Astrocyte (in vitro differentiated cells and primary cell): ENCODE results near the gene APEX1.

ENCODE experiments used
- EZH2 ChIP-seq: IDR thresholded peaks from 2 replicates; pipeline ENCODE4 v1.6.1; 2012; ENCODE audit warnings: mild to moderate bottlenecking, low read length, inconsistent platforms; ENCODE audit not compliant: insufficient read depth
- TF ChIP-seq, protein P1 (sequence below): IDR thresholded peaks from 2 replicates; pipeline ENCODE4 v1.5.1; 2011; ENCODE audit warnings: low read depth, mild to moderate bottlenecking, inconsistent platforms, low read length, moderate library complexity; ENCODE audit not compliant: insufficient read depth

DNA sequence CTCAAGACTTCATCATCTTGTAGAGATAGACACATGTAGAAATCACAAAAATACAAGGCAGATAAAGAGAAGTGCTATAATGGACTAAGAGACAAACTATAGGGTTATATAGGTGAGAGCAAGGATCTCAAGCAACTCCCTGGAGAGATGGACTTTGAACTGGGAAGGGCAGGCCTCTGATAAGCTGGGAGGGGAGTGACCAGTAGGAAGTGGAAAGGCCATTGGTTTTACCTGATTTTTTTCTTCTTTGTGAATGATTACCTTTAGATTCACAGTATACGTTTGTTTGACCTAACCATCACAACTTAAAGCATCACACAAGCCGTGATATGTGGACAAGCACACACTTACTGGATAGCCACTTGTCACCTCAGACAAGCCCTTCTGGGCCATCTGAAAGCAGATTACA is 36.5 kb upstream of the APEX1 start:
- TF ChIP-seq, protein P1, sequence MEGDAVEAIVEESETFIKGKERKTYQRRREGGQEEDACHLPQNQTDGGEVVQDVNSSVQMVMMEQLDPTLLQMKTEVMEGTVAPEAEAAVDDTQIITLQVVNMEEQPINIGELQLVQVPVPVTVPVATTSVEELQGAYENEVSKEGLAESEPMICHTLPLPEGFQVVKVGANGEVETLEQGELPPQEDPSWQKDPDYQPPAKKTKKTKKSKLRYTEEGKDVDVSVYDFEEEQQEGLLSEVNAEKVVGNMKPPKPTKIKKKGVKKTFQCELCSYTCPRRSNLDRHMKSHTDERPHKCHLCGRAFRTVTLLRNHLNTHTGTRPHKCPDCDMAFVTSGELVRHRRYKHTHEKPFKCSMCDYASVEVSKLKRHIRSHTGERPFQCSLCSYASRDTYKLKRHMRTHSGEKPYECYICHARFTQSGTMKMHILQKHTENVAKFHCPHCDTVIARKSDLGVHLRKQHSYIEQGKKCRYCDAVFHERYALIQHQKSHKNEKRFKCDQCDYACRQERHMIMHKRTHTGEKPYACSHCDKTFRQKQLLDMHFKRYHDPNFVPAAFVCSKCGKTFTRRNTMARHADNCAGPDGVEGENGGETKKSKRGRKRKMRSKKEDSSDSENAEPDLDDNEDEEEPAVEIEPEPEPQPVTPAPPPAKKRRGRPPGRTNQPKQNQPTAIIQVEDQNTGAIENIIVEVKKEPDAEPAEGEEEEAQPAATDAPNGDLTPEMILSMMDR = no peak
- no peak for TF ChIP-seq EZH2
